Fibroblast of pulmonary artery (primary cell): ENCODE measurements around the gene SPAG16.
"Not testable (repeated sequence)": the region's sequence is repeated elsewhere in the genome, so short reads cannot be mapped to it uniquely, and the experiment has no call there.

Experiments
- DNase-seq: peaks from one replicate; pipeline ENCODE4 v3.0.0-alpha.2; 2010; ENCODE audit warnings: low read depth
- H3K4me3 ChIP-seq: replicated peaks from 2 replicates; pipeline ENCODE4 v1.5.1; 2011; ENCODE audit warnings: low read depth, mild to moderate bottlenecking, control low read depth, low read length, moderate library complexity
- TF ChIP-seq, protein P1 (sequence below): IDR thresholded peaks from 2 replicates; pipeline ENCODE4 v1.5.1; 2011; ENCODE audit warnings: mild to moderate bottlenecking, control low read depth, low read length, inconsistent platforms; ENCODE audit errors: missing control alignments

Gene SPAG16

DNA sequence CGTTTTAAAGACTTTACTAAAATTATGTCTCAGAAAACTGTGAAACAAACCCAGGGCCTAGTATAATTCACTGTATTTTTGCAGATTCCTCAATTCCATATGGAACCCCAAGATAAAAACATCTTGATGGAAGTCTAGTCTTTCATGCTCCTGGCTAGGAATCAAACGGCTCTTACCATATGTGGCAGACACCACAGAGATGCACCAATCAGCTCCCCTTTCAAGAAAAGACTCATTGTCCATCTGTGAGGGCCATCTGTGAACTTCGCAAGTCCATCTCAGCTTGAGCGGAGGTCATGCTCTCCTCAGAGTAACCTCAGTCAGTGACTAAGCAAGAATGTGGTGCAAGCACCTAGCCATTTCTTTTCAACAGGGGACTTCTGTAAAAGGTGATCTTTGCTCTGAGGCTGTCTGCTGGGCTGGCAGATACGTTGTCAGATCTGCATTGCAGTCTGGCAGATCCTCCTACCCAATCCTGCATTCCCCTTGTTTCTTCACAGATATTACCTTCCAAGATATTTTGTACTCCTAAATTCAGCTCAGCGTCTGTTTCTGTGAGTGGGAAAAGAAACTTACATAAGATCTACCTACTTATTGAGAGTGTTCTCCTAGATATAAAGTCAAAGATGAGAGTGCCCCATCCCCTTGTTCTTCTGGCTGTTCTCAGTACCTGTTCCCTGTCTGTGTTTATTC, 419.3 kb downstream of the SPAG16 start:
- no peak overlapping the region for H3K4me3 ChIP-seq
- no peak for DNase-seq
- TF ChIP-seq, protein P1, sequence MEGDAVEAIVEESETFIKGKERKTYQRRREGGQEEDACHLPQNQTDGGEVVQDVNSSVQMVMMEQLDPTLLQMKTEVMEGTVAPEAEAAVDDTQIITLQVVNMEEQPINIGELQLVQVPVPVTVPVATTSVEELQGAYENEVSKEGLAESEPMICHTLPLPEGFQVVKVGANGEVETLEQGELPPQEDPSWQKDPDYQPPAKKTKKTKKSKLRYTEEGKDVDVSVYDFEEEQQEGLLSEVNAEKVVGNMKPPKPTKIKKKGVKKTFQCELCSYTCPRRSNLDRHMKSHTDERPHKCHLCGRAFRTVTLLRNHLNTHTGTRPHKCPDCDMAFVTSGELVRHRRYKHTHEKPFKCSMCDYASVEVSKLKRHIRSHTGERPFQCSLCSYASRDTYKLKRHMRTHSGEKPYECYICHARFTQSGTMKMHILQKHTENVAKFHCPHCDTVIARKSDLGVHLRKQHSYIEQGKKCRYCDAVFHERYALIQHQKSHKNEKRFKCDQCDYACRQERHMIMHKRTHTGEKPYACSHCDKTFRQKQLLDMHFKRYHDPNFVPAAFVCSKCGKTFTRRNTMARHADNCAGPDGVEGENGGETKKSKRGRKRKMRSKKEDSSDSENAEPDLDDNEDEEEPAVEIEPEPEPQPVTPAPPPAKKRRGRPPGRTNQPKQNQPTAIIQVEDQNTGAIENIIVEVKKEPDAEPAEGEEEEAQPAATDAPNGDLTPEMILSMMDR = no peak

DNA sequence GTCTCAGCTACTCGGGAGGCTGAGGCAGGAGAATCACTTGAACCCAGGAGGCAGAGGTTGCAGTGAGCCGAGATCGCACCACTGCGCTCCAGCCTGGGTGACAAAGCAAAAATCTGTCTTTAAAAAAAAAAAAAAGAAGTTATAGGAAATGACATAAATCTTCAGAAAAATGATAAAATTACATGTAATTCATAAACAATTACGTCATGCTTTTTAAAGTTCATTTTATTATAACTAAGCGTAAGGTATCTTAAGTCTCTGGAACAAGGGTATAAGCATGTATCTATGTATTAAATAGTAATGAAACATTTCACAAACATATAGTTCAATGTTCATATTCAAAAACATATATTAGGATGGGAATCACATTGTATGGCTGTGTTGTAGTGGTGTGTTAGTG, 425.9 kb downstream of the SPAG16 start:
- no peak overlapping the region for H3K4me3 ChIP-seq
- TF ChIP-seq, protein P1 = no peak
- DNase-seq = no peak

DNA sequence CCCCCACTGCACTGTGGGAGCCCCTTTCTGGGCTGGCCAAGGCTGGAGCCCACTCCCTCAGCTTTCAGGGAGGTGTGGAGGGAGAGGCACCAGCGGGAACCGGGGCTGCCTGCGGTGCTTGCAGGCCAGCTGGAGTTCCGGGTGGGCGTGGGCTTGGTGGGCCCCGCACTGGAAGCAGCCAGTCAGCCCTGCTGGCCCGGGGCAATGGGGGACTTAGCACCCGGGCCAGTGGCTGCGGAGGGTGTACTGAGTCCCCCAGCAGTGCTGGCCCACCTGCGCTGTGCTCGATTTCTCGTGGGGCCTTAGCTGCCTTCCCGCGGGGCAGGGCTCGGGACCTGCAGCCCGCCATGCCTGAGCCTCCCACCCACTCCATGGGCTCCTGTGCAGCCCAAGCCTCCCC, 434.1 kb downstream of the SPAG16 start:
- not testable (repeated sequence) for DNase-seq

DNA sequence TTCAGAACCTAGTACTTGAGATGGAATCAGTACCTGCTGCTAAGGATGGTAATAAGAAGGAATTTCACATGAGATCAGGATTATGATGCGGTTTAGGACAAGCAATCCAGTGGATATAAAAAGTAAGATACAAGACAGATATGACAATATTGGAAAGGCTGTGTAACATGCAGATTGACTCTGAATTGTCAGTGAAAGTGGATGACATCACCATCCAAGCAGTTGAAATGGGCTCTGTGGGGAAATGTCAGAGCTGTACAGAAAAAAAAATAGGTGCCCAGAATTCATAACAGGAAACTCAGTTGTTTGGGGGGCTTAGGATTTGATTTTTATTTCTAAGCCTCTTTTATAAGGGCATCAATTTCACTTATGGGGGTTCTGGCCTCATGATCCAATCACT, 438.3 kb downstream of the SPAG16 start:
- no peak overlapping the region for H3K4me3 ChIP-seq
- TF ChIP-seq, protein P1 = no peak
- no peak for DNase-seq

More for the DNA sequence above, 434.1 kb downstream of the SPAG16 start:
- H3K4me3 ChIP-seq = not testable (repeated sequence)

DNA sequence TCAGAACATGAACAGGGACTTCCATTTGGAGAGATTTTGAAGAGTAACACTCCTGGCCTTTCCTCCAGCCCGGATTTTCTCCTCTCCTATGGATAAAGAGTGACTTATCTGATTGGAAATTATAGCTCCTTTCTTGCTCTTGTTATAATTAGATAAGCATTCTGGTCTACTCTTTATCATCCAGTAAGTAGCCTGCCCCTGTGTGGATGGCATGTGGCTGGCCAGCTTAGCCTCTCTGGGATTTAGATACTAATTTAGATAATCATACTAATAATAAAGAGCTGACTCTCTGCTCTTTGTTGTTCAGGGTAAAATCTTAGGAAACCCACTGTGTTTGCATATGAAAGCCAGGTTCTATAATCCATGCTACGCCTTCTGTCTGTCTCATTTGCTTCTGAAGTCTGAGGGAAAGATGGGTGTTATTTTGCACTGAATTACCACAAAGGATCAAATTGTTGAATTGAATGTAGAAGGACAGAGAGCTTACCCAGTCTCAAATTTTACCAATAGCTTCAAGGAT, 438.8 kb downstream of the SPAG16 start:
- TF ChIP-seq, protein P1 = no peak
- H3K4me3 ChIP-seq = no peak overlapping the region
- no peak for DNase-seq

DNA sequence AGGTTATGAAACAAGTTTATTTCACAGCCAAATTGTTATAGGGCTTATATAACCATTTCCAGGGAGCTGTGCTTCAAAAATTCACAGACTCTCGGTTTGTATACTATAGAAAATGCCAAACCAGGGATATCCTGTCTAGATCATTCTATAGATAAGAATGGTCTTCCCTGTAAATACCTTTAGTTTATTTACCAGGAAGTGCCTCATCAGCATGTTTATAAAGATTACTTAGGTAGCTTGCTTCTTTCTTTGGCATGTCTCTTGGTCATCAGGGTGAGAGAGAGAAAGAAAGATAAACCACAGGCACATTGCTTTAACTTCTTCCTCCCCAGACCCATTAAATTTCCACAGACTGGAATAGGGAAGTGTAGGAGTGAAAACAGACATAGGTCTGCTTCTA, 439.4 kb downstream of the SPAG16 start:
- TF ChIP-seq, protein P1 = no peak
- H3K4me3 ChIP-seq = no peak overlapping the region
- DNase-seq = no peak

DNA sequence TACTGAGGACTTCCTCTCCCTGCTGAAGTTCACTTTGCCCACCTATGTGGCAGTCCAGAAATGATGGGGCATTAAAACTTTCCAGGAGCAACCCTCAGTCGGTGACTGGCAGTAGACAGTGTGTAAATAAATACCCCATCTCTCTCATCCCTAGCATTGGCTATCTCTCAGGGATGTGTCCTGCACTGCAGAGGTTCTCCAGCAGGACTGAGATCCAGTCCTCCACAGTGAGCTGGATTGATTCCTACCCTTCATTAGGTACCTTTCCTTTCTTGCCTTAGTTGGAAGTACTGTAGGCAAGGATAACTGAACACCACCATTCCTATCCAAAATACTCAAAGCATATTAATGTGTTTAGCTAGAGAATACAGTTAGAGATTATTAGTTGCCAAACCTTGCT, 441.8 kb downstream of the SPAG16 start:
- TF ChIP-seq, protein P1 = no peak
- no peak for DNase-seq
- no peak overlapping the region for H3K4me3 ChIP-seq
